ENCODE measurements around the gene COL5A1. TPM values are rescaled to one million over a fixed set of nuclear protein-coding genes. Genes with fewer than 3 reads are reported as not detected.
A peak's percentile ranks its signal among the peaks of the same experiment; 100 is the strongest.

The COL5A1 gene
- total and polyA plus RNA-seq, 2 experiments from 2014 or later = 211 to 812 TPM

DNA sequence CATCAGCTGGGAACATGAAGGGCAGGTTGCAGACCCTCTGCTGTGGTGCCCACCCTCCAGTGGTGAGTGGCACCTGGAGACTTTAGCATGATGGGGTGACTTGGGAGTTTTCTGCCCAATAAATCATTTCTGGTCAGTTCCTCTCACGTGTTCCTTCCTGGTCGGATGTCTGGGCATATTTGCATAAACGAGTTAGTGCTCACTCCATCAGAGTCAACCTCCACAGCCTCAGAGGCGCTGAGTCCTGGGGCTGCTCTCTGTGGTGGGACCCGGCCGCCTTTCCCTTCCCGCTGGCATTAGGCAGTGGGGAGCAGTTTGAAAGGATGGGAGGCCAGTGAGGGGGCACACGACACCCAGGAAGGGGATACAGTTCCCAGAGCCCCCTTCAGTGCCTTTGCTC, 125.0 kb downstream of the COL5A1 start:
- peaks cover 81% of the 10 kb centered on the region for H3K36me3 ChIP-seq (ENCODE audit: low read depth)
- 76 to 80% methylated on average over 8 of the region's 8 CpGs for WGBS, 2 experiments (ENCODE audit: low coverage in 1 of 2, low lambda C conversion rate in 2 of 2, missing lambda C conversion rate in 2 of 2)

GRCh38 chr9:134768332-134768708, 126.7 kb downstream of the COL5A1 start:
- H3K9me2 ChIP-seq (ENCODE audit: insufficient read depth) = no peaks in the 10 kb centered on the region
- H2AFZ ChIP-seq = no peak overlapping the region
- in situ Hi-C loops (cut with MboI) = no loop called here
- TF ChIP-seq EZH2phosphoT487 (IDR thresholded peaks at IDR 0.05; ENCODE audit: insufficient read depth, low read depth) = no peak
- no peak overlapping the region for H3K4me3 ChIP-seq
- H3K4me2 ChIP-seq (ENCODE audit: unreplicated experiment) = no peak overlapping the region
- H3K27ac ChIP-seq = peak overlapping the region; percentile 83
- H3F3A ChIP-seq (ENCODE audit: insufficient read depth) = peaks cover 74% of the 10 kb centered on the region
- no peaks in the 10 kb centered on the region for H4K20me1 ChIP-seq (ENCODE audit: insufficient read depth)
- peak overlapping the region; percentile 57 for H3K9ac ChIP-seq
- no peaks in the 10 kb centered on the region for H3K9me3 ChIP-seq (ENCODE audit: low read depth)
- DNase-seq = no peak
- 38 to 43% methylated on average over 13 of the region's 13 CpGs for WGBS, 2 experiments (ENCODE audit: low coverage in 1 of 2, low lambda C conversion rate in 2 of 2, missing lambda C conversion rate in 2 of 2)
- H3K79me2 ChIP-seq (ENCODE audit: insufficient read depth) = peaks cover 89% of the 10 kb centered on the region
- H3K36me3 ChIP-seq (ENCODE audit: low read depth) = peaks cover 78% of the 10 kb centered on the region
- no peaks in the 10 kb centered on the region for H3K27me3 ChIP-seq (replicated peaks; ENCODE audit: insufficient read depth)
- peaks cover 18% of the 10 kb centered on the region for H3K4me1 ChIP-seq (ENCODE audit: insufficient read depth)

More for the DNA sequence above, 125.0 kb downstream of the COL5A1 start:
- H3K4me3 ChIP-seq = no peak overlapping the region
- H3K9me3 ChIP-seq (ENCODE audit: low read depth) = no peaks in the 10 kb centered on the region
- H3K9ac ChIP-seq = no peak overlapping the region
- no peaks in the 10 kb centered on the region for H3K27me3 ChIP-seq (replicated peaks; ENCODE audit: insufficient read depth)
- H3K9me2 ChIP-seq (ENCODE audit: insufficient read depth) = no peaks in the 10 kb centered on the region
- H3F3A ChIP-seq (ENCODE audit: insufficient read depth) = peaks cover 86% of the 10 kb centered on the region
- TF ChIP-seq EZH2phosphoT487 (IDR thresholded peaks at IDR 0.05; ENCODE audit: insufficient read depth, low read depth) = no peak
- no peak for TF ChIP-seq EZH2 (IDR thresholded peaks at IDR 0.05; ENCODE audit: insufficient read depth, poor library complexity, severe bottlenecking)
- H3K4me1 ChIP-seq (ENCODE audit: insufficient read depth) = peaks cover 18% of the 10 kb centered on the region
- no peak overlapping the region for H3K4me2 ChIP-seq (ENCODE audit: unreplicated experiment)
- in situ Hi-C loops (cut with MboI) = no loop called here
- no peaks in the 10 kb centered on the region for H4K20me1 ChIP-seq (ENCODE audit: insufficient read depth)
- 0 out of 2 replicates have a peak overlapping the region, but pooled peaks have one; percentile 20 for H3K27ac ChIP-seq
- DNase-seq = no peak
- H2AFZ ChIP-seq = no peak overlapping the region
- H3K79me2 ChIP-seq (ENCODE audit: insufficient read depth) = peaks cover 73% of the 10 kb centered on the region

DNA sequence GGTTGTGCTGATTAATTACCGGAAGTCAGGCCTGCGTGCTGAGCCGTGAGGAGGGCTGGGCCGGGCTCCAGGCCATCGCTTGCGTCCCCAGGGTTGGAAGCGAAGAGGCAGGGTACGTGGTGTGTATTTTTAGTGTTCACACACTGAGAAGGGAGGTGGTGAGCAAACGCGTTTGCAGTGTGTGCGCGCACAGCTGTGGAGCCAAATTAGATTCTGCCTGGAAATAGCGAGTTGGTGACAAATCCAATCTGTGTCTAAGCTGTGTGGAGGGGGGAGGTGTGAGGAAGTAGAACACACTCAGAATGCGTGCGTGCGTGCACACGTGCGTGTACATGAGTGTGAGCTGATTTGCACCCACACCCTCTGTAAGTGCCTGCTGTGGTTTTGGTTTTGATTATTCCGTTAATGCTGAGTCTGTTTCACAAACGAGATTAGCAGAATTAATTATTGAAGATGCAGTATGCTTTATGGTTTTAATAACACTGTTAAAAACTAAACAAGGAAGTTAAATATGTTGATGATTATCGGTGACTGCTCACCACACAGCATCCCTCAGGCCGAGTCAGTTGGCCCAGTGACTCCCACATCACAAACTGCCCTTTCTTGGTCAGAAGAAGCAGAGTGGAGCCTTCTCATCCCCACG, 127.2 kb downstream of the COL5A1 start:
- Histone ChIP-seq H3K36me3 (ENCODE audit: low read depth) (peaks cover 79% of the 10 kb centered on the region), H3K4me1 (ENCODE audit: insufficient read depth) (peaks cover 18% of the 10 kb centered on the region), H4K20me1 (ENCODE audit: insufficient read depth) (no peaks in the 10 kb centered on the region), H3K4me2 (ENCODE audit: unreplicated experiment) (no peak overlapping the region), H3K9ac (peak overlapping the region; percentile 57), H3K4me3 (no peak overlapping the region), H2AFZ (no peak overlapping the region), H3K9me2 (ENCODE audit: insufficient read depth) (no peaks in the 10 kb centered on the region), H3K79me2 (ENCODE audit: insufficient read depth) (peaks cover 90% of the 10 kb centered on the region), H3K27me3 (replicated peaks; ENCODE audit: insufficient read depth) (no peaks in the 10 kb centered on the region), H3K9me3 (ENCODE audit: low read depth) (no peaks in the 10 kb centered on the region), H3F3A (ENCODE audit: insufficient read depth) (peaks cover 69% of the 10 kb centered on the region), H3K27ac (peak overlapping the region; percentile 83)
- DNase-seq = peak; percentile 85
- in situ Hi-C loops (cut with MboI) = no loop called here
- TF ChIP-seq EZH2 (IDR thresholded peaks at IDR 0.05; ENCODE audit: insufficient read depth, poor library complexity, severe bottlenecking) = no peak
- 16 to 18% methylated on average over 23 of the region's 23 CpGs for WGBS, 2 experiments (ENCODE audit: low coverage in 1 of 2, low lambda C conversion rate in 2 of 2, missing lambda C conversion rate in 2 of 2)

DNA sequence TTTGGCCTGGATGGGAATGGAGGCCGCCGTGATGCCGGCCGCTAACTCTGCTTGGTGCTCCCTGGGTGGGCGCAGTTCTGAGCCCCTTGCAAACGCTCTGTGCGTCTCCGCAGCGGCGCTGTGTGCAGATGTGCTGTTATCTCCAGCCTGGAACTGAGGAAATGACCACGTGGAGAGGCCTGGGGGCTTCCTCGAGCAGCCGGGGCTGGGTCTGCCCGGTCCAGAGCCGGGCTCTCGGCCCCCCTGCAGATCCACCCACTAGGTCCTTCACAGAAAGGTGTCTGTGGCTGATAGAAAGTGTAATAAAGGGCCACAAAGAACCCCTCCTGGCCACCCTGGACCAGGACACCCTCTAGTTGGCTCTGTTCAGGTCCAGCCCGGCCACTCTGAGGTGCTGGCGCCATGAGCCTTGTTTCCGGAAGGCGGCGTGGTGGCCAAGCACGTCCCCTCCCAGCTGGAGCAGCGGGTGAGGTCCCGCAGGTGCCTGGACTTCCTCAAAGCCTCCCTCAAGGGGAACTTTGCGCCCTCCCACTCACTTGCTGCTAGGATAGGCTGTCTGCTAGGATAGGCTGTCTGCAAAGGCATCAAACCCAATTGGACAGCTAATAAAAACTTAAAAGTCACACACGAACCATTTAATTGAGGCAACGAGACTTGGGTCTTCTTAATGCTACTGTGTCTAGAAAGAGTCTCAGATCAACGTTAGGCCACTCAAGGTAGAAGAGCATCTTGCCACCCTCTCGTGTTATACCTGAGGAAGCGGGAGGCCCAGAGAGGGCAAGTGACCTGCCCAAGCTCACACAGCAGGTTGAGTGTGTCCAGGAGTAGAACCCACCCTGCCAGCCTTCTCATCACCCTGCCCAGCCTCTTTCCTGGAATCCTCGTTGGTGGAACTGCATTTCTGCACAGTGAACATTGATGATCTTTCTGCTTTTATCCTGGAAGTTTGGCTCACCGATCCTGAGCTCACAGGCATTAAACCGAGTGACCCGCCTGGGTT, 129.7 kb downstream of the COL5A1 start:
- no peaks in the 10 kb centered on the region for H4K20me1 ChIP-seq (ENCODE audit: insufficient read depth)
- no peaks in the 10 kb centered on the region for H3K9me3 ChIP-seq (ENCODE audit: low read depth)
- H3K79me2 ChIP-seq (ENCODE audit: insufficient read depth) = peaks cover 95% of the 10 kb centered on the region
- 93% methylated on average over 34 of the region's 34 CpGs for WGBS, 2 experiments (ENCODE audit: low coverage in 1 of 2, low lambda C conversion rate in 2 of 2, missing lambda C conversion rate in 2 of 2)
- H3K36me3 ChIP-seq (ENCODE audit: low read depth) = peaks cover 83% of the 10 kb centered on the region
- H3K4me1 ChIP-seq (ENCODE audit: insufficient read depth) = peaks cover 18% of the 10 kb centered on the region
- H2AFZ ChIP-seq = no peak overlapping the region
- H3K9me2 ChIP-seq (ENCODE audit: insufficient read depth) = no peaks in the 10 kb centered on the region
- H3F3A ChIP-seq (ENCODE audit: insufficient read depth) = peaks cover 68% of the 10 kb centered on the region
- H3K4me2 ChIP-seq (ENCODE audit: unreplicated experiment) = no peak overlapping the region
- no peaks in the 10 kb centered on the region for H3K27me3 ChIP-seq (replicated peaks; ENCODE audit: insufficient read depth)
- in situ Hi-C loops (cut with MboI) = no loop called here
- H3K9ac ChIP-seq = no peak overlapping the region
- TF ChIP-seq EZH2phosphoT487 (IDR thresholded peaks at IDR 0.05; ENCODE audit: insufficient read depth, low read depth) = no peak
- TF ChIP-seq EZH2 (IDR thresholded peaks at IDR 0.05; ENCODE audit: insufficient read depth, poor library complexity, severe bottlenecking) = no peak
- H3K4me3 ChIP-seq = no peak overlapping the region
- DNase-seq = no peak
- H3K27ac ChIP-seq = no peak overlapping the region
